A549 (cell line): ENCODE data around the gene PKN3.

Source experiments
- BHLHE40 ChIP-seq: IDR thresholded peaks from 2 replicates; pipeline ENCODE4 v1.6.1; 2012; ENCODE audit warnings: low read depth, low read length, inconsistent platforms
- CHD2 ChIP-seq: fragments of 150-350 bp; IDR thresholded peaks from 2 replicates; pipeline ENCODE4 v1.6.1; 2014; ENCODE audit warnings: low read length; ENCODE audit not compliant: partially characterized antibody
- CTCF ChIP-seq: fragments of >200 bp; sonication (Bioruptor Twin); formaldehyde crosslinking; IDR thresholded peaks from 3 replicates; pipeline ENCODE4 v1.5.1; 2016
- EP300 ChIP-seq, 2 experiments: fragments of >200 bp; sonication (Bioruptor Twin); formaldehyde crosslinking; IDR thresholded peaks; 2 replicates in 1 of 2; 3 replicates in 1 of 2; pipeline ENCODE4 v1.6.1; 2016 to 2017
- FOSL2 ChIP-seq, 2 experiments: fragments of 450-650 bp in 1 of 2; fragments of >200 bp in 1 of 2; sonication (Bioruptor Twin) in 1 of 2; formaldehyde crosslinking; IDR thresholded peaks; 2 replicates each; pipeline versions ENCODE4 v1.5.0 to v1.6.1; 2016 to 2020; ENCODE audit warnings: mild to moderate bottlenecking in 1 of 2, moderate library complexity in 1 of 2
- MAZ ChIP-seq: fragments of 150-350 bp; IDR thresholded peaks from 2 replicates; pipeline ENCODE4 v1.6.1; 2014; ENCODE audit warnings: antibody characterized with exemption, low read depth, low read length, borderline replicate concordance
- POLR2A ChIP-seq: IDR thresholded peaks from 2 replicates; pipeline ENCODE4 v1.6.1; 2012; ENCODE audit warnings: mild to moderate bottlenecking, low read length
- USF2 ChIP-seq: fragments of 450-650 bp; IDR thresholded peaks from 2 replicates; pipeline ENCODE4 v1.6.1; 2014; ENCODE audit warnings: antibody characterized with exemption

GRCh38 chr9:128731691-128732090 is 29.4 kb downstream of the PKN3 start:
- no peak for TF ChIP-seq FOSL2 (IDR thresholded peaks at IDR 0.05)
- TF ChIP-seq FOSL2 (CRISPR knock-in tag; IDR thresholded peaks at IDR 0.05) = no peak
- no peak for TF ChIP-seq BHLHE40
- no peak for TF ChIP-seq USF2
- no peak for TF ChIP-seq CHD2
- no peak for TF ChIP-seq CTCF
- TF ChIP-seq EP300 (IDR thresholded peaks at IDR 0.05) = no peak
- no peak for TF ChIP-seq POLR2A
- TF ChIP-seq MAZ = no peak
